Activated T-cell treated with anti-CD3 and anti-CD28 coated beads, Interleukin-2, amount 50 U/mL, for 4 hours (primary cell): Measurements from ENCODE around the gene AGER. TPM values are rescaled to one million over a fixed set of nuclear protein-coding genes. Genes with fewer than 3 reads are reported as not detected.
"Not testable (repeated sequence)": the region's sequence is repeated elsewhere in the genome, so short reads cannot be mapped to it uniquely, and the experiment has no call there.

ENCODE experiments used
- ATAC-seq, 2 donors: fragments of 200-7000 bp; cut with Tn5 transposase; one replicate each; pipeline ENCODE4 v1.10.0; 2021
- DNase-seq: peaks from one replicate; pipeline ENCODE4 v3.0.0-alpha.2; 2020
- H3K27me3 Mint-ChIP-seq: one replicate; pipeline ENCODE4 v1.8.0; 2021; ENCODE audit warnings: low read depth, mixed read lengths
- H3K36me3 Mint-ChIP-seq: one replicate; pipeline ENCODE4 v1.8.0; 2022; ENCODE audit warnings: mixed read lengths; ENCODE audit not compliant: insufficient read depth
- H3K4me1 Mint-ChIP-seq: one replicate; pipeline ENCODE4 v1.8.0; 2021; ENCODE audit warnings: low read depth, mixed read lengths
- H3K4me3 Mint-ChIP-seq: one replicate; pipeline ENCODE4 v1.8.0; 2021; ENCODE audit warnings: mild to moderate bottlenecking, moderate library complexity, mixed read lengths
- H3K9me3 Mint-ChIP-seq: one replicate; pipeline ENCODE4 v1.8.0; 2021; ENCODE audit warnings: mixed read lengths
- total RNA-seq, 3 donors: library from RNA; stranded (reverse); gene quantifications; one replicate each; pipeline ENCODE4 v1.2.1, GENCODE V29; 2021

The AGER gene
- total RNA-seq, 3 donors from 2014 or later, result 8.9 to 14.7 (median 13.0) TPM

GRCh38 chr6:32193096-32193495, 9.0 kb upstream of the AGER start:
- peaks cover 60% of the 10 kb centered on the region for H3K4me1 Mint-ChIP-seq
- H3K36me3 Mint-ChIP-seq, result not testable (repeated sequence)

GRCh38 chr6:32192608-32193039, 8.6 kb upstream of the AGER start, which contains the start of gene GPSM3:
Gene GPSM3, minus strand, starts transcription at chr6:32192643. Its CDS starts 130 bp downstream, at chr6:32192513.
- H3K9me3 Mint-ChIP-seq, result no peaks in the 10 kb centered on the region
- DNase-seq (peak; percentile 25), ATAC-seq (no peak)
- H3K36me3 Mint-ChIP-seq, result peaks cover 4% of the 10 kb centered on the region
- H3K4me3 Mint-ChIP-seq, result peak within 1 kb of the TSS; percentile 92
- no peaks in the 10 kb centered on the region for H3K27me3 Mint-ChIP-seq
- H3K4me1 Mint-ChIP-seq, result peaks cover 65% of the 10 kb centered on the region

More at GRCh38 chr6:32193096-32193495, 9.0 kb upstream of the AGER start:
- H3K27me3 Mint-ChIP-seq, ATAC-seq, H3K9me3 Mint-ChIP-seq, DNase-seq: not testable (repeated sequence)
- peak overlapping the region; percentile 92 for H3K4me3 Mint-ChIP-seq

- no peak for ATAC-seq
- Mint-ChIP-seq H3K9me3 (no peaks in the 10 kb centered on the region), H3K36me3 (peaks cover 9% of the 10 kb centered on the region), H3K4me1 (peaks cover 70% of the 10 kb centered on the region), H3K27me3 (no peaks in the 10 kb centered on the region), H3K4me3 (peak overlapping the region; percentile 92)
- DNase-seq, result no peak
Observed at GRCh38 chr6:32191696-32192607, 7.9 kb upstream of the AGER start.

GRCh38 chr6:32190911-32191677, 7.0 kb upstream of the AGER start:
- H3K36me3 Mint-ChIP-seq, result peaks cover 13% of the 10 kb centered on the region
- ATAC-seq (no peak), DNase-seq (no peak)
- peak overlapping the region; percentile 92 for H3K4me3 Mint-ChIP-seq
- H3K4me1 Mint-ChIP-seq, result peaks cover 72% of the 10 kb centered on the region
- H3K27me3 Mint-ChIP-seq, result no peaks in the 10 kb centered on the region
- no peaks in the 10 kb centered on the region for H3K9me3 Mint-ChIP-seq

- ATAC-seq (peak; percentile 55 to 69), DNase-seq (peak; percentile 83)
- H3K27me3 Mint-ChIP-seq, result no peaks in the 10 kb centered on the region
- peaks cover 19% of the 10 kb centered on the region for H3K36me3 Mint-ChIP-seq
- no peaks in the 10 kb centered on the region for H3K9me3 Mint-ChIP-seq
- peak within 1 kb of the TSS; percentile 92 for H3K4me3 Mint-ChIP-seq
- peaks cover 78% of the 10 kb centered on the region for H3K4me1 Mint-ChIP-seq
Observed at GRCh38 chr6:32190054-32190851, 6.2 kb upstream of the AGER start, which contains the start of gene PBX2. Gene PBX2, minus strand, starts transcription at chr6:32190202. Its CDS starts 287 bp downstream, at chr6:32189915.

- no peaks in the 10 kb centered on the region for H3K9me3 Mint-ChIP-seq
- no peaks in the 10 kb centered on the region for H3K27me3 Mint-ChIP-seq
- H3K4me3 Mint-ChIP-seq, result peak overlapping the region; percentile 88
- H3K36me3 Mint-ChIP-seq, result peaks cover 19% of the 10 kb centered on the region
- peaks cover 72% of the 10 kb centered on the region for H3K4me1 Mint-ChIP-seq
- no peak for DNase-seq
- no peak for ATAC-seq
Observed at GRCh38 chr6:32189742-32190053, 5.6 kb upstream of the AGER start.

- H3K9me3 Mint-ChIP-seq, result no peaks in the 10 kb centered on the region
- H3K36me3 Mint-ChIP-seq, result peaks cover 19% of the 10 kb centered on the region
- no peak for ATAC-seq
- no peaks in the 10 kb centered on the region for H3K27me3 Mint-ChIP-seq
- DNase-seq, result no peak
- H3K4me3 Mint-ChIP-seq, result peak overlapping the region; percentile 88
- H3K4me1 Mint-ChIP-seq, result peaks cover 69% of the 10 kb centered on the region
Observed at GRCh38 chr6:32189069-32189741, 5.2 kb upstream of the AGER start.

GRCh38 chr6:32188381-32189068, 4.5 kb upstream of the AGER start:
- peaks cover 65% of the 10 kb centered on the region for H3K4me1 Mint-ChIP-seq
- DNase-seq, result no peak
- no peaks in the 10 kb centered on the region for H3K9me3 Mint-ChIP-seq

GRCh38 chr6:32187725-32188380, 3.8 kb upstream of the AGER start:
- not testable (repeated sequence) for DNase-seq, ATAC-seq, H3K27me3 Mint-ChIP-seq, H3K9me3 Mint-ChIP-seq
- peaks cover 19% of the 10 kb centered on the region for H3K36me3 Mint-ChIP-seq
- H3K4me1 Mint-ChIP-seq, result peaks cover 62% of the 10 kb centered on the region
- peak overlapping the region; percentile 88 for H3K4me3 Mint-ChIP-seq

More at GRCh38 chr6:32188381-32189068, 4.5 kb upstream of the AGER start:
- Mint-ChIP-seq H3K4me3 (peak overlapping the region; percentile 88), H3K27me3 (no peaks in the 10 kb centered on the region), H3K36me3 (peaks cover 19% of the 10 kb centered on the region)
- no peak for ATAC-seq

- no peak for DNase-seq
- peaks cover 62% of the 10 kb centered on the region for H3K4me1 Mint-ChIP-seq
- H3K4me3 Mint-ChIP-seq, result peak overlapping the region; percentile 17
- no peaks in the 10 kb centered on the region for H3K9me3 Mint-ChIP-seq
- ATAC-seq, result no peak
- peaks cover 21% of the 10 kb centered on the region for H3K36me3 Mint-ChIP-seq
- H3K27me3 Mint-ChIP-seq, result no peaks in the 10 kb centered on the region
Observed at GRCh38 chr6:32187009-32187709, 3.1 kb upstream of the AGER start.

- H3K4me1 Mint-ChIP-seq, result peaks cover 59% of the 10 kb centered on the region
- H3K27me3 Mint-ChIP-seq, H3K9me3 Mint-ChIP-seq, DNase-seq: not testable (repeated sequence)
- H3K4me3 Mint-ChIP-seq, result peak overlapping the region; percentile 62
- peak in 1 of 2 donors; percentile 5 for ATAC-seq
- peaks cover 21% of the 10 kb centered on the region for H3K36me3 Mint-ChIP-seq
Observed at GRCh38 chr6:32186151-32186840, 2.2 kb upstream of the AGER start.

- not testable (repeated sequence) for H3K27me3 Mint-ChIP-seq, H3K9me3 Mint-ChIP-seq
- DNase-seq, result peak; percentile 48
- peaks cover 26% of the 10 kb centered on the region for H3K36me3 Mint-ChIP-seq
- peak overlapping the region; percentile 62 for H3K4me3 Mint-ChIP-seq
- peaks cover 61% of the 10 kb centered on the region for H3K4me1 Mint-ChIP-seq
- ATAC-seq, result peak; percentile 56 to 65
Observed at GRCh38 chr6:32185681-32186131, 1.7 kb upstream of the AGER start.
